Raji (cell line): Measurements from ENCODE around the gene KANK4.

Experiments
- POLR2A ChIP-seq: IDR thresholded peaks from 2 replicates; pipeline ENCODE4 v1.6.1; 2011; ENCODE audit warnings: low read depth, low read length, control low read depth; ENCODE audit not compliant: insufficient read depth

KANK4 gene

DNA sequence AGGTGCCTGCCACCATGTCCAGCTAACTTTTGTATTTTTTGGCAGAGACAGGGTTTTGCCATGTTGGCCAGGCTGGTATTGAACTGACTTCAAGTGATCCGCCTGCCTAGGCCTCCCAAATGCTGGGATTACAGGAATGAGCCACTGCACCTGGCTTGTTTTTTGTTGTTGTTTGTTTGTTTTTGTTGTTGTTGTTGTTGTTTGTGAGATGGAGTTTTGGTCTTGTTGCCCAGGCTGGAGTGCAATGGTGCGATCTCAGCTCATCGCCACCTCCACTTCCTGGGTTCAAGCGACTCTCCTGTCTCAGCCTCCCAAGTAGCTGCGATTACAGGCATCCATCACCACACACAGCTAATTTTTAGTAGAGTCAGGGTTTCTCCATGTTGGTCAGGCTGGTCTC lies 131.7 kb downstream of the KANK4 start:
- no peak for TF ChIP-seq POLR2A
